ENCODE measurements around the gene RDH11. TPM values are rescaled to one million over a fixed set of nuclear protein-coding genes. Genes with fewer than 3 reads are reported as not detected.

The RDH11 gene
- total RNA-seq, 2 experiments from 2014 or later, result 31.1 to 37.7 TPM

DNA sequence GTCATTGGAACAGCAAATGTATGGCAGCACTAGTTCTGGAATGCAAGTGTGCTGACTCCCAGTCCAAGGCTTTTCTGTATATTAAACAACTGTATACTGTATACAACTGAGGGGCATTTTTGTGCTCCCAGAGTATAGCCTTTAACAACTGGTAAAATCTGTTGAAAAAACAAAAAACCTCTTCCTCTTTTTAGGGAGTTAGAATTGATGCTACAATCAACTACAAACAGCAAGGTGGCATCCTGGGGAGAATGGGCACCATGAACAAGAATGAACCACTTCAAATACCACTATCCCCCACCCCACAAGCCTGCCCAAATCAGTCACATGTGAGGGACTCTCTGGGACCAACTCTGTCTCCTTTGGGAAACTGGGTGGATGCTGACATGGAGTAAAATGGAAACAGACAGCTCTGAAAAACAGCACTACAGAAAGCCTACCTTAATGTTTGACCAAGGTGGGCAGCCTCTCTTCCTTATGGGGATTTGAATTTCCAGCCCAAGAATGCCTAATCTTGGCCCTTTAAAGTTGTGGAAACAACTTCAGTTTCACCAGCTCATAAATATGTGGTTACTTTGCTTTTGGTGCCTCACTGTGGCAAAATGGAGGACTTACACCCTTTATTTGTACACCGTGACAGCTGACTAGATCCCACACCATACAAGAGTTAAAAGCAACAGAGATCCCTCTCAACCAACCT lies 28.7 kb downstream of the RDH11 start:
- no TSS peak for BruUV-seq (replicated peaks)
- no peak overlapping the region for H3K27ac ChIP-seq (ENCODE audit: low read depth, low read length, poor library complexity, severe bottlenecking)
- DNase-seq (ENCODE audit: low spot score), result peak; percentile 63
- intact Hi-C loops (cut with micrococcal nuclease; ENCODE audit: unreplicated experiment), result loop anchor here (1.0 kb wide), 2 partner anchors 48 to 83 kb away; partner anchors contain the start of gene ARG2
- peaks cover 14% of the 10 kb centered on the region for H3K36me3 ChIP-seq (ENCODE audit: insufficient read depth, low read length)
- peaks cover 21% of the 10 kb centered on the region for H3K4me1 ChIP-seq (ENCODE audit: insufficient read depth, low read length, poor library complexity, severe bottlenecking)
- peaks cover 24% of the 10 kb centered on the region for H4K20me1 ChIP-seq (ENCODE audit: insufficient read depth, low read length)
- no peaks in the 10 kb centered on the region for H3K9me2 ChIP-seq (ENCODE audit: insufficient read depth, low read length)
- H3K79me2 ChIP-seq (ENCODE audit: insufficient read depth, low read depth, low read length), result peaks cover 52% of the 10 kb centered on the region
- CTCF ChIA-PET (ENCODE audit: unreplicated experiment), result interaction anchor here (0.6 to 1.0 kb wide), 4 partner anchors 9 to 82 kb away, joined by 3 to 5 read pairs (median 4); partner anchors contain the start of gene PIGH
- peak overlapping the region; percentile 29 for H3K4me2 ChIP-seq (ENCODE audit: low read length)
- no peak overlapping the region for H3K4me3 ChIP-seq (ENCODE audit: low read depth, low read length, poor library complexity, severe bottlenecking)
- H3K9me3 ChIP-seq (ENCODE audit: low read length), result no peaks in the 10 kb centered on the region
- POLR2A ChIA-PET, result interaction anchor here (0.6 to 0.7 kb wide), 2 partner anchors 15 to 144 kb away, joined by 3 to 4 read pairs; no protein-coding TSS in a partner anchor
- no peak overlapping the region for H2AFZ ChIP-seq (ENCODE audit: low read length)
- TF ChIP-seq, protein P1, sequence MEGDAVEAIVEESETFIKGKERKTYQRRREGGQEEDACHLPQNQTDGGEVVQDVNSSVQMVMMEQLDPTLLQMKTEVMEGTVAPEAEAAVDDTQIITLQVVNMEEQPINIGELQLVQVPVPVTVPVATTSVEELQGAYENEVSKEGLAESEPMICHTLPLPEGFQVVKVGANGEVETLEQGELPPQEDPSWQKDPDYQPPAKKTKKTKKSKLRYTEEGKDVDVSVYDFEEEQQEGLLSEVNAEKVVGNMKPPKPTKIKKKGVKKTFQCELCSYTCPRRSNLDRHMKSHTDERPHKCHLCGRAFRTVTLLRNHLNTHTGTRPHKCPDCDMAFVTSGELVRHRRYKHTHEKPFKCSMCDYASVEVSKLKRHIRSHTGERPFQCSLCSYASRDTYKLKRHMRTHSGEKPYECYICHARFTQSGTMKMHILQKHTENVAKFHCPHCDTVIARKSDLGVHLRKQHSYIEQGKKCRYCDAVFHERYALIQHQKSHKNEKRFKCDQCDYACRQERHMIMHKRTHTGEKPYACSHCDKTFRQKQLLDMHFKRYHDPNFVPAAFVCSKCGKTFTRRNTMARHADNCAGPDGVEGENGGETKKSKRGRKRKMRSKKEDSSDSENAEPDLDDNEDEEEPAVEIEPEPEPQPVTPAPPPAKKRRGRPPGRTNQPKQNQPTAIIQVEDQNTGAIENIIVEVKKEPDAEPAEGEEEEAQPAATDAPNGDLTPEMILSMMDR (conservative IDR thresholded peaks at IDR 0.05; ENCODE audit: low read length), result peak; percentile 86
- no peak for TF ChIP-seq EZH2phosphoT487 (IDR thresholded peaks at IDR 0.05; ENCODE audit: borderline replicate concordance, low read depth, low read length)

DNA sequence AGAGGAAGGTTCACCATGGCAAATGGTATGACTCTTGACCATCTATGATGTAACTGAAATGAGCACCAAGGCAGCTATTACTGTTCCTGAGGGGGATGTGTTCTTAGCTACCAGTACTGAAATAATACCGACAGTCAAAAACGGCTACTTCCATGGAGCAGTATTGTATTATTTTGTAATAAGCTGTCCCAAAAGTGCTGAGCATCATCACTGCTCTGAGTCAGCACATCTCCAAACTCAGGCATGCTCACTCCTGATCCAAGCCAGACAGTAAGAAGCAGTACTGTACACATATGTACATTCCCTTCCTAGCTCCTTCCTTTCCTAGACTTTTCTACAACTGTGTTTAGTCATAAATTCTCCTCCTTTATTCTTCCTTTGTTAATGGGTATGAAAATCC lies 29.7 kb downstream of the RDH11 start:
- peaks cover 47% of the 10 kb centered on the region for H3K79me2 ChIP-seq (ENCODE audit: insufficient read depth, low read depth, low read length)
- POLR2A ChIA-PET, result interaction anchor here (0.5 to 1.6 kb wide), 5 partner anchors 12 to 302 kb away, joined by 3 to 6 read pairs (median 4); no protein-coding TSS in a partner anchor

More for the DNA sequence above, 29.7 kb downstream of the RDH11 start:
- TF ChIP-seq EZH2phosphoT487 (IDR thresholded peaks at IDR 0.05; ENCODE audit: borderline replicate concordance, low read depth, low read length), result no peak
- TF ChIP-seq, protein P1 (conservative IDR thresholded peaks at IDR 0.05; ENCODE audit: low read length), result no peak
- Histone ChIP-seq H2AFZ (ENCODE audit: low read length) (no peak overlapping the region), H3K9me2 (ENCODE audit: insufficient read depth, low read length) (no peaks in the 10 kb centered on the region), H3K4me3 (ENCODE audit: low read depth, low read length, poor library complexity, severe bottlenecking) (no peak overlapping the region), H4K20me1 (ENCODE audit: insufficient read depth, low read length) (peaks cover 24% of the 10 kb centered on the region), H3K9me3 (ENCODE audit: low read length) (no peaks in the 10 kb centered on the region), H3K27ac (ENCODE audit: low read depth, low read length, poor library complexity, severe bottlenecking) (no peak overlapping the region), H3K36me3 (ENCODE audit: insufficient read depth, low read length) (peaks cover 15% of the 10 kb centered on the region), H3K4me1 (ENCODE audit: insufficient read depth, low read length, poor library complexity, severe bottlenecking) (peaks cover 21% of the 10 kb centered on the region), H3K4me2 (ENCODE audit: low read length) (no peak overlapping the region)
- CTCF ChIA-PET (ENCODE audit: unreplicated experiment), result interaction anchor here (1.0 to 1.1 kb wide), 2 partner anchors 38 to 66 kb away, joined by 3 read pairs; partner anchors contain the start of gene PIGH
- intact Hi-C loops (cut with micrococcal nuclease; ENCODE audit: unreplicated experiment), result no loop called here
- DNase-seq (ENCODE audit: low spot score), result no peak
- no TSS peak for BruUV-seq (replicated peaks)

Data from OCI-LY7 (cell line).